H7 (cell line): Measurements from ENCODE around the gene VWA1. TPM values are rescaled to one million over a fixed set of nuclear protein-coding genes. Genes with fewer than 3 reads are reported as not detected.
"Not testable (repeated sequence)": the region's sequence is repeated elsewhere in the genome, so short reads cannot be mapped to it uniquely, and the experiment has no call there.

Experiments used
- DNase-seq: peaks from one replicate; pipeline ENCODE4 v3.0.0; 2012
- H3K27me3 ChIP-seq: 2 replicates; pipeline ENCODE4 v1.6.0; 2011; ENCODE audit warnings: mild to moderate bottlenecking, low read length; ENCODE audit not compliant: control insufficient read depth, insufficient read depth
- H3K36me3 ChIP-seq: replicated peaks from 2 replicates; pipeline ENCODE4 v1.5.1; 2011; ENCODE audit warnings: low read length; ENCODE audit not compliant: control insufficient read depth, insufficient read depth
- H3K4me3 ChIP-seq: 2 replicates; pipeline ENCODE4 v1.5.1; 2011; ENCODE audit warnings: low read depth, mild to moderate bottlenecking, control low read depth, low read length, moderate library complexity; ENCODE audit not compliant: insufficient read depth
- total RNA-seq: library from RNA; depleted of rRNA; stranded (reverse); fragments of >200 nt; shearing (Covaris generic); gene quantifications from 2 replicates; pipeline ENCODE4 v1.2.3, GENCODE V29; 2014

VWA1 gene
- total RNA-seq, 1 experiment from 2014 or later = 37.1 TPM

DNA sequence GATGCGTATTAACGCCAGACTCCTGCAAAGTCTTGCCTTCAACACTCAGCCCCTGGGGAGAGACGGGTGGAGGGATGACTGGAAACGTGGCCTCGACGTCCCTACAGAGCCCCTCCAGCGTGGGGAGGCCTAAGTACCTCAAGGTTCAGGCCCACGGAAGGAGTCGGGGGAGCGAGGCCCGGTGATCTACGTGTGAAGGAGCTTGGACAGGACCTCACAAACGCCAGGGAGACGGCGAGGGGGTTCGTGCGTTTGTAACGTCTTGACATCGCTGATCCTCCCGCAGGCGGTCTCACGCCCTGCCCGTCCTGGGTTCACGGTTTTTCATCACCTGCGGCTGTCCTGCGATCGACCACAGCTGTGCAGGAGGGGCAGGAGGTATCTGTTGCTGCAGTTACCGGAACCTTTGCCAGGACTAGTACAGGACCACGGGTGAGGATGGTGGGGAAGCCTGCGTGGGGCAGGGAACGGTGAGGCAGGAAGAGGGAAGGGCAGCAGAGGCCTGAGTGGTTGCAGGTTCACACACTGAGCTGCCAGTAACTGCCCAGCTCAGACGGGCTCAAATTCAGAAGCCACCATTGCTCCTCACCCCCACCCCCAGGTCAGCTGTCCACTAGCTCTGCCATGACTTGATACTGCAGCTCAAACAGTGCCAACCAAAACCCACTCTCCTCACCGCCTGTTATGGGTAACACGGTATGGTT is 35.5 kb upstream of the VWA1 start:
- peak; percentile 68 for DNase-seq
- Histone ChIP-seq H3K27me3 (no peaks in the 10 kb centered on the region), H3K4me3 (peak overlapping the region; percentile 98), H3K36me3 (peaks cover 44% of the 10 kb centered on the region)

DNA sequence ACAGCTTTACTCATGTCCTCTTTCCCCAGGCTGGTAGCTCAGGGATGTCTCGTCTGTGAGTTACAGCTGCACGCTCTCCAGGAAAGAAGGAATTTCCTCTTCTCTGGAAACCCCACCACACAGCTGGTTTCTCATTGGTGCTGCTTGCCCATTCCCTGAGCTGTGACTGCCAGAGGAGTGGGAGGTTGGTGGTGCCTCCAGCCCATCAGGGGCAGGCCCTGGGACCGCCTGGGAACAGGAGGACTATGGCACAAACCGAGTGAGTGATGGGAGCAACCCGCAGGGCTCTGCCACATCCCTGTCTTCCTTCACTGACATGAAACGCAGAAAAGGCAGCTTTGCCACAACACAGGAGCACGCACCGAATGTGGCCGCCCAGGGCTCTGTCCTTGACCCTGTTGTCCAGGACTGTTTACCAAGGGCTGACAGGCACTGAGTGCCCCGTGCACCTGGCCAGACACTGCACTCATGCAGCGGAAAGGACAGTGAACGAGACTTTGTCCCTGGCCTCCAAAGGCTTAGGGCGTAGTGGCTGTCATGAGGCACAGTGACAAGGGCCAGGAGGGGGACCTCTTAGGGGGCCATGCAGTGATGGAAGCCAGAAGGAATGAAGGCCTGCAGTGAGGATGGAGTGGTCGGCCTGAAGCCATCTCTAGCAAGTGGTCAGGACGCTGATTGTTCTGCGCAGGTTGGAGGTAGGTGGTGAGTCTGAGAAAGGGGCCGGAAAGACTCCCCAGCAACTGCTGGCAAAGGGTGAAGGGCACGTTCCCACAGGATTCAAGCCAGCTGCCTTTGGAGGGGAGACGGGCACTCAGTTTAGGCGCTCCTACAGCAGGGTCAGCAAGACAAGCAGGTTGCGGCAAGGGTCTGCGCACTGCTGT is 34.7 kb upstream of the VWA1 start:
- peaks cover 44% of the 10 kb centered on the region for H3K36me3 ChIP-seq
- DNase-seq = peak; percentile 32
- no peaks in the 10 kb centered on the region for H3K27me3 ChIP-seq
- peak overlapping the region; percentile 98 for H3K4me3 ChIP-seq

DNA sequence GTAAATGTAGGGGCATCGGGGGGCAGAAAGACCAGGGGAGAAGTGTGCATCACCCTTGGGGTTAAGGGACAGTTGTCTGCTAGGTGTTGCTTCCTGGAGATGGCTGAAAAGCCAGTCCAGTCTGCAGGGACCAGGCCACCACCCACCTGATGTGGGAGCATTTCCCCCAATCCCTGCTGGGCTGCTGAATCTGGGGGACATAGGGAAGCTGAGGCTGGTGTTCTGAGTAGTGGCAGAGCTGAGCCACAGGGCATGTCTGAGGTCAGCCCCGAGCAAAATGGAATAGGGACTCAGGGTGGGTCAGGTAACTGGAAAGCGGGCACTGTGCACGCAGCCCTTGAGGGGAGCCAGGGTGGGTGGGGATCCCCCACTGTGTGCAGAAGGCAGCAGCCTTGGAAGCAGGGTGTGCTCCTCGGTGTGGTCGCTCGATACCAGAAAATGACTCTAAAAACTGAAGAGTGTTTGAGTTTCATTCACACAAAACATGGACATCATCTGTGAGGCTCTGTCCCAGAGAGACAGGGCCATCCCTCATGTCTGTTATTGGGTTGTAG is 34.0 kb upstream of the VWA1 start:
- Histone ChIP-seq H3K36me3 (peaks cover 44% of the 10 kb centered on the region), H3K27me3 (no peaks in the 10 kb centered on the region), H3K4me3 (no peak overlapping the region)
- no peak for DNase-seq

DNA sequence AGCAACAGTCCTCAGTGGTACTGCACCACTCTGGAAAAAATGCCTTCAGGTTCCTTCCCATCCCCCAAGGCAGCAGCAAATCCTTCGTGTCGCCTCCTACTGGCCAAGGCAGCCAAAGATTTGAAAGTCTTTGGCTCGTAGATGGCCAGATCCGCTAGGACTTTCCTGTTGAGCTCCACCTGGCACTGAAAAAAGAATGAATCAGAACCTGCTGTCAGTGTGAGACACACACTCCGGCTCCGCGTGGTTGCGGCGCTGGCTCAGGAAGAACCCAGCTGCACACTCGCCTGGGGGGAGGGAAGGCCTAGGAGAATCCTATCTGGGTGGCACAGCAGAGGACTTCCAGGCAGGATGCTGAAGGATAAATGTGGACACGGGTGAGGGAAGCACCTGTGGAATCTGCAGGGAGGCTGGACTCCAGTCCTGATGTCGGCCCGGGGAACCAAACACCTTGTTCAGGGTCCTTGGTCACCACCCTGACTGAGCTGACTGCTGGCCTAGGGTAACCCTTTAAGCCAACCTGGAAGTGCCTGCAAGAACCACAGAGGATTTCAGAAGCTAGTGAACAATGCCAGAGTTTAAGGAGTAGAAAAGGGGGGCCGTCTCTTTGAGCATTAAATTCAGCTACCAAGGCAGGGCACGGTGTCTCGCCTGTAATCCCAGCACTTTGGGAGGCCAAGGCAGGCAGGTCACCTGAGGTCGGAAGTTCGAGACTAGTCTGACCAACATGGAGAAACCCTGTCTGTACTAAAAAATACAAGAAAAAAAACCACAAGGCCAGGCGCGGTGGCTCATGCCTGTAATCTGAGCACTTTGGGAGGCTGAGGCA is 33.2 kb upstream of the VWA1 start:
- Histone ChIP-seq H3K36me3 (peaks cover 40% of the 10 kb centered on the region), H3K4me3 (no peak overlapping the region), H3K27me3 (no peaks in the 10 kb centered on the region)
- peak; percentile 88 for DNase-seq

DNA sequence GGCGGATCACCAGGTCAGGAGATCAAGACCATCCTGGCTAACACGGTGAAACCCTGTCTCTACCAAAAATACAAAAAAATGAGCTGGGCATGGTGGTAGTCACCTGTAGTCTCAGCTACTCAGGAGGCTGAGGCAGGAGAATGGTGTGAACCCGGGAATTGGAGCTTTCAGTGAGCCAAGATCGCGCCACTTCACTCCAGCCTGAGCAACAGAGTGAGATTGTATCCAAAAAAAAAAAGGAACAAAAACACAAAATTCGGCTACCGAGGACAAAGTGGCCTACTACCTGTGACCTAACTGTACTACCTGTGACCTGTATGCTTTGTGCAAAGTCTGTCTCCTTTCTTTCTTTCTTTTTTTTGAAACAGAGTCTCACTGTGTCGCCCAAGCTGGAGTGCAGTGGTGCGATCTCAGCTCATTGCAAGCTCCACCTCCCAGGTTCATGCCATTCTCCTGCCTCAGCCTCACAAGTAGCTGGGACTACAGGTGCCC is 32.5 kb upstream of the VWA1 start:
- H3K27me3 ChIP-seq, H3K4me3 ChIP-seq, DNase-seq: not testable (repeated sequence)
- H3K36me3 ChIP-seq = peaks cover 33% of the 10 kb centered on the region

DNA sequence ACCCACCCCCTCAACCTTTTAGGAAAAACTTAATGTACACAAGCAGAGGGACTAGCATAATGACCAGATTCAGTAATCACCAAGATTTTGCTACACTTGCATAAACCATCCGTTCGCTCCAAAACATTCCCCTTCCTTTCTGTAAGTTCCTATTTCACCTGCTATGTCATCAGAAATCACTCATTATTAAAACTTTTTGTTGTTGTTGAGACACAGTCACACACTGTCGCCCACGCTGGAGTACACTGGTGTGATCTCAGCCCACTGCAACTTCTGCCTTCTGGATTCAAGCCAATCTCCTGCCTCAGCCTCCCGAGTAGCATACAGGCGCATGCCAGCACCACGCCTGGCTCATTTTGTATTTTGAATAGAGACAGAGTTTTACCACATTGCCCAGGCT is 31.8 kb upstream of the VWA1 start:
- Histone ChIP-seq H3K36me3 (peaks cover 32% of the 10 kb centered on the region), H3K4me3 (no peak overlapping the region), H3K27me3 (no peaks in the 10 kb centered on the region)
- DNase-seq = no peak

DNA sequence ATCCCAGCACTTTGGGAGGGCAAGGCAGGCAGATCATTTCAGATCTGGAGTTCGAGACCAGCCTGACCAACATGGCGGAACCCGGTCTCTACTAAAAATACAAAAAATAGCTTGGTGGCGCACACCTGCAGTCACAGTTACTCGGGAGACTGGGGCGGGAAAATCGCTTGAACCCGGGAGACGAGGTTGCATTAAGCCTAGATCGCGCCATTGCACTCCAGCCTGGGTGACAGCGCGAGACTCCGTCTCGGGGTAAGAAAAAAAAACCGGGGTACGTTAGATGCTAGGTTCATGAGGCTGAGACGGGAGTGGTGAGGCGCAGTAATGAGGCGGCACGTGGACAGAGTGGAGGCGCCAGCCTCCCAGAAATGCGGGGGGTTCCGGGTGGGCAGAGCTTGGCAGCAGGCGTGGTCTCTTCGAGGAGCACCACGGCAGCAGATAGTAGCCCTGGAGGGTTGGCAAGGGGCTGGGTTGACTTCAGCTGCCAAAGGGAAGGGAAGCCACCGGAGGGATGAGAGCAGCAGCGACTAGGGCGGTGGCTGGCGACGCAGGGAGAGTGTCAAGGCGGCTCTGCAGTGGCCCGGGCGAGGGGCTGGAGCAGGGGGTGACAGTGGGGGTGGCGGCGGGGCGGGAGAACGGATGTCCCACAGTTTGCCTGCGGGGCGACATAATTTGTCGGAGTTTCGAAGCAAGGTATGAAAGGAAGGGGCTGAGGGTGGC is 29.2 kb upstream of the VWA1 start:
- peak; percentile 67 for DNase-seq
- peak overlapping the region; percentile 99 for H3K4me3 ChIP-seq
- no peaks in the 10 kb centered on the region for H3K27me3 ChIP-seq
- H3K36me3 ChIP-seq = peaks cover 22% of the 10 kb centered on the region

DNA sequence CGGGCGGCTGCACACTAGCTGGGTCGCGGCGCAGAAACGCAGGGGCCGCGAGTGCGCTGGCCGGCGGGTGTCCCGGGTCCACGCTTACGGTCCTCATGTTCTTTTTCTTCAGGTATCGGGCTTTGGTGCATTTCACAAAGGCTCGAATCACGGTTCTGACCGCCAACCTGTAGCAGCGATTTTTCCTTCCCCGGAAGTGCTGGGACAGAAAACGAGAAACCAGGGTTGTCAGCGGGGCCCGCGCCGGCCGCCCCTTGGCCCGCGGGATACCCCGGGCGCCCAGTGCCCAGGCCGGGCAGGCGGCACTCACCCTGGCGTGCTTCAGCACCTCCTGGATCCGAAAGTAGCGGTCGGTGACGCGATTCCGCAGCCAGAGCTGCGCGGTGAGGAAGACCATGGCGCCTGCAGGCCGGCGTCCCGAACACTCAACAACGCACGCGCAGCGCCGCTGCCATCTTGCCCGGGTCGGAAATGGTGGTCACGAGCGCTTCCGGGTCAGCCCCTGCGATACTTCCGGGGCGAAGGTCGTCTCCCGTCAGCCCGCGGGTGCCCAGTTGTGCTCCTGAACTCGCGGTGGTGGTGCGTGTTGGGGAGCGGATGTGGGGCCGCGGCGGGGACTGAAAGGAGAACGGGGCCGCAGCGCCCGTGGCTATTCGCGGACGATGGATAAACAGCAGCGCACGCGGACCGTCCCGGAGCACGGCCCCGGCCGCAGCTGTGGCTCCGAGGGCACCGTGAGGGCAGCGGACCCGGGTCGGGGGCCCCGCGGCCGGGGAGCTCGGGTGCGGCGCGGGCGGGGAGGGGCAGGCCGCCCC is 28.5 kb upstream of the VWA1 start, which contains the start of gene MRPL20:
MRPL20 (minus strand) TSS at position 473 of the 815 bp plus-strand sequence; CDS start at position 397, 76 bp downstream.
- Histone ChIP-seq H3K27me3 (no peaks in the 10 kb centered on the region), H3K36me3 (peaks cover 16% of the 10 kb centered on the region)

DNA sequence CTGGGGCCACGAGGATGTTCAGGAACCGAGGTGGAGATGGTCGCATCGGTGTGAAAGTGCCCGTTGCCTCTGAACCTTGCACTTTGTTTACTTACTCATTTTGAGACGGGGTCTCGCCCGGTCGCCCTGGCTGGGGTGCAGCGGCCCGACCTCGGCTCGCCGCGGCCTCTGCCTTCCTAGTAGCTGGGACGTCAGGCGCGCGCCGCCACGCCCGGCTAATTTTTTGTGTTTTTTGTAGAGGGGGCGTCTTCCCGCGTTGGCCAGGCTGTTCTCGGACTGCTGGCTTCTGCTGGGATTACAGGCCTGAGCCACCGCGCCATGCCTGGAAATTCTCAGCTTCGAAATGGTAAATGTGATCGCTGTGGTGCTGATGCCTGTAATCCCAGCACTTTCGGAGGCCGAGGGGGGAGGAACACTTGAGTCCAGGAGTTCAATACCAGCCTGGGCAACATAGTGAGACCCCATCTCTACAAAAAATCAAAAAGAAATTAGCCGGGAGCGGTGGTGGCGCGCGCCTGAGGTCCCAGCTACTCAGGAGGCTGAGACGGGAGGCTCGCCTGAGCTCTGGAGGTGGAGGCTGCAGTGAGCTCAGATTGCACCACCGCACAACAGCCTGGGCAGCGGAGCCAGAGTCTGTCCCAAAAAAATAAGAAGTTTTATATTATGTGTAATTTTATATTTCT is 27.7 kb upstream of the VWA1 start:
- peak overlapping the region; percentile 99 for H3K4me3 ChIP-seq
- no peak for DNase-seq
- no peaks in the 10 kb centered on the region for H3K27me3 ChIP-seq
- H3K36me3 ChIP-seq = peaks cover 15% of the 10 kb centered on the region

More for the DNA sequence above, 28.5 kb upstream of the VWA1 start, which contains the start of gene MRPL20:
- DNase-seq = peak; percentile 97
- peak within 1 kb of the TSS; percentile 99 for H3K4me3 ChIP-seq

DNA sequence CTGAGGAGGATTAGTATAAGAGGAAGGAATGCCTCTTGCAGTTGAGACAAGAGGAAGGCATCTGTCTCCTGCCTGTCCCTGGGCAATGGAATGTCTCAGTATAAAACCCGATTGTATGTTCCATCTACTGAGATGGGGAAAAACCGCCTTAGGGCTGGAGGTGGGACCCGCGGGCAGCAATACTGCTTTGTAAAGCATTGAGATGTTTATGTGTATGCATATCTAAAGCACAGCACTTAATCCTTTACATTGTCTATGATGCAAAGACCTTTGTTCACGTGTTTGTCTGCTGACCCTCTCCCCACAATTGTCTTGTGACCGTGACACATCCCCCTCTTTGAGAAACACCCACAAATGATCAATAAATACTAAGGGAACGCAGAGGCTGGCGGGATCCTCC is 25.3 kb upstream of the VWA1 start:
- not testable (repeated sequence) for DNase-seq, H3K36me3 ChIP-seq, H3K27me3 ChIP-seq, H3K4me3 ChIP-seq

DNA sequence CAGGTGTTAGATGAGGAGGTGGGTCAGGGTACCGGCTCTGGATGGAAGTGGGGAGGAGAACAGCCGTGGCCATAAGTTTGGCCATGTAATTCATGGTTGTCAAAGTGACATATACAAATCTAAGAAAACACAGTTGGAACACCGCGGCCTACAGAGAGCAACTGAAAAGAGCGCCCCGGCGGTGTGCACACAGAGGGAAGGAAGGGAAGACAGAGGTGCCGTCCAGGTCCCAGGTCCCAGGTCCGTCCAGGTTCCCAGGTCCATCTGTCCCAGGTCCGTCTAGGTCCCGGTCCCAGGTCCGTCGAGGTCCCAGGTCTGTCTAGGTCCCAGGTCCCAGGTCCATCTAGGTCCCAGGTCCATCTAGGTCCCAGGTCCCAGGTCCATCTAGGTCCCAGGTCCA is 23.9 kb upstream of the VWA1 start:
- peak; percentile 27 for DNase-seq
- no peak overlapping the region for H3K4me3 ChIP-seq
- no peaks in the 10 kb centered on the region for H3K27me3 ChIP-seq
- H3K36me3 ChIP-seq = no peaks in the 10 kb centered on the region; the same call in 1 of the 2 replicates

DNA sequence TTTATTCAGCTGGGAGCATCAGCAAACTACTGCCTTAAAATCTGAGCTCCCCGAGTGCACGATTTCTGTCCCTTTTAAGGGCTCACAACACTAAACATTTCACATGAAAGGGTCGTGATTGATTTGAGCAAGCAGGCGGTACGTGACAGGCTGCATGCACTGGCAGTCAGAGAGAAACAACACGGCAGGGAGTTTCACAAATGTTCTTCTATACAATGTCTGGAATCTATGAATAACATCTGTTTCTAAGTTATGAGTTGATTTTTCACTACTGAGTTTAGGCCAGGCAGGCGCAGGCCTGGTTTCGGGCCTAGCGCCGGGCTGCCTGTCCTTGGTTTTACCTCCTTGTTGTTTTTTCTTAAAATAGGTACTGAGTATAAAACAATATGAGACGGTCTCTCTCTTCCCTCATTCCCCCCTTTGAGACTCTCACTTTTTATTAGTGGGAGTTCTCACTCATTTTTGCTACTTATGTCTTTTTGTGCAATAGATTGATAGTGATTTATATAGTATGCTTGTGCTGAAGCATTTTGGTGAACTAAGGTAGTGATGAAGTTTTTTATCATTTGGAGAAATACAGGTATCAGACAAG is 23.1 kb upstream of the VWA1 start:
- H3K36me3 ChIP-seq, DNase-seq, H3K27me3 ChIP-seq, H3K4me3 ChIP-seq: not testable (repeated sequence)
